DLD1 (cell line): ENCODE data around the gene STX16.

Experiments
- in situ Hi-C: cut with HindIII; loops from 2 replicates; pipeline ENCODE4 v1.10.0; 2017; ENCODE audit warnings: low sequenced_read_pairs

Gene STX16

DNA sequence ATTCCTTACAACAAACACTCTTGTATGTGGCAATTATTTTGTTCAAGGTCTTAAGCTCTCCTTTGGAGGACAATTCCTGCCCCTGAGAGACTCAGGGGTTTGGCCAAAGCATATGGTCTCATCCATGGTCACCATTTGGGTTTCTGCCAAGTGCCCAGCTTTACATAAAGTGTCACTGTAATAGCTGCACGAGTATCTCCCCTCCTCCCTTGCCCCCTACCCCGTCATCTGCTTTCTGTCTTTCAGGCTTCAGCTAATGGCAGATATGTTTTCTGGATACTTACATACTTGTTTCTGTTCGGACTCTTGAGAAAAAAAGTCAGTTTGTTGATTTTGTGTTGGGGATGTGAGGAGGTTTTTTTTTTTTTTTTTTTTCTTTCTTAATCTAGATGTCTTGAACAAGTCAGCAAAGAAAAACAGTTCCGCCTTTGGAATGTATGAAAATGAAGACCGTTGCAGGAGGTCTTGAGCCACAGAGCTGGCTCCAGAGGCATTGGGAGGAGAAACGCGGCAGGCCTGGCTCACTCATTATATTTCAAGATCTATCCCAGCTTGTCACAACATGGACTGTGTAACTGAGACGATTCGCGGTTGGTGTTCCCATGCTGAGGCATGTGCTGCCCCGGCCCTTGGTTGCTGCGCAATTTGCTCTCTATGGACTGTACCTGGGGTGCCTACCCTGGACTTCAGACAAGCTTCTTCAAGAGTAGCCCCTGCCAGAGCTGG is 32.6 kb upstream of the STX16 start:
- in situ Hi-C loops: no loop called here

DNA sequence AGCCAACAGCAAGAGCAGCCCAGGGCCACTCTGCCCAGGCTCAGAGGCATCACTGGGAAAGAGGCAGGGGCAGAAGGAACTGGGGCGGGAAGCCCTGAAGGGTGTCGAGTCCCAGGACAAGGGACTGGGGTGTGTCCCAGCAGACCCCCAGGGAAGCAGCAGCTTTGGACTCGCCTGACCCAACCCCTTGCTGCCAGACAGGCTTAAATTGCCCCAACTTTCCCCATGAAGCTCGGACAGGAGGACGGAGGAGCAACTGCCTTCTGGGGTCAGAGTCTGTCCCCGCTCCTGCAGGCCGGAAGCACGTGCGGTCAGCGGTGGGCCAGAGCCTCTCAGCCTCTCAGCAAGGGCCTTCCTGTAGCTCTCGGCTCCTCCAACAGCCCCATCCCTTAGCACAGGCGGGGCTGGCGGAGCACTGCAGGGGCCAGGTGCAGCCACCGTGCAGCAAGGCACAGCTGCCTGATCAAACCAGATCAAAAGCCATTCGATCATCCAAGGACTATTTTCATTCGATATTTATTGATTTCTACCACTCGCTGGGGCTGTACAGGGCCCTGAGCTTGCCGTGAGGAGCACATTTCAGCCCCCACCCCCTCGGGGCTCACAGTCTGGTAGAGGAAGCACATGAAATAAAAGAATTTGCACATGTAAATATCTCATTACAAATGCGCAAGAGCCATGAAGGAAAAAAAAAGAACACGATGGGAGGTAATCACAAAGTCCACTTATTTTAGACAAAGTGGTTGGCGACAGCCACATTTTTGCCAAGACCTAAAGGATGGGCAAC is 31.8 kb upstream of the STX16 start:
- in situ Hi-C loops: no loop called here

DNA sequence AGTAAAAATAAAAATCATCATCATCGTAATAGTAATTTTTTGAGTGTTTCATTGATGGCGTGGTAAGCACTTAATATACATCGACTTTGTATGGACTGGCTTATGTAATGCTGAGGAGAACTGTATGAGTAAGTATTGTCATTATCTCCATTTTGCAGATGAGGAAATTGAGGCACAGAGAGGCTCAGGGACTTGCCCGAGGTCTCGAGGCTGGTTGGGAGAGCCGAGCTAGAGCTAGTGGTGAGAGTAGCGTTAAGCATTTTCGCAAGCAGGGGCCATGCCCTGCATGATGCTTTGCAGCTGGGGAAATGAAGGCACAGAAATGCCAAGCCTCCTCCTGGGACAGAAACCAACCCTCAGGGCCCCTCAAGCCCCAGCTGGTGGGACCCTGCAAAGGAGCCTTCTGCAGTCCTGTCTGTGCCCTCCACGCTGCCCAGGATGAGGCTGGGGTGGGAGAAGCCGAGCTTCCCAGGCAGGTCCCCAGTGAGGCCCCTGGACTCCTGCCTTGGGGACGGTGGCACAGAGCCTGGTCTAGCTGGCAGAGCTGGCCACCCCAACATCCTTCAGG is 31.1 kb upstream of the STX16 start:
- in situ Hi-C loops: no loop called here

DNA sequence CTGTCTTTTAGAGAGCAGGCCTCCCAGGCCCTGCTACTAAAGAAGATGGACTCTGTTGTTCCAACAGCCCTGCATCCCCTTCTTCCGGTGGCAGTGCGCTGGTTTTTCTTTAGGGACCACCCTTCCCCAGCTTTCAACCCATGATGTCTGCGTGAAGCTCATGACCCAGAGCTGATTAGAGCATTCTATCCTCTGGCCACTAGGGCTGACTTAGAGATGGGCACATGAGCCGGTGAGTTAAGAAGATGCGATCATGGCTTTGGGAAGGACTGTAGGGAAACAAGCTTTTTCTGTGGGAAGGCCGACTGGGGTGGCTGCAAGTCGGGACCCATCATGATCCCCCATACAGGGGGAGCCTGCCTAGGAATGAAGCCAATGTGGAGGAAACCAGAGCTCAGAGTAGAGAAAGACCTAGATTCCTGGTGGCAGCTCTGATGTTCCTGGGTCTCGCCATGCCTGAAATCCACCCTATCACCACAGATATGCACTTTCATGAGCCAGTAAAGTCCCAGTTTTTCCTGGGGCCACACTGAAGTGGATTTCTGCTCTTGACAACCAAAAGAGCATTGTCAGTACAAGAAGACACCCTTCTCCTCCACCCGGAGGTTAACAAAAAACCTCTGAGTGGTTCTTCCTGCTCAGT is 29.1 kb upstream of the STX16 start:
- in situ Hi-C loops: no loop called here

DNA sequence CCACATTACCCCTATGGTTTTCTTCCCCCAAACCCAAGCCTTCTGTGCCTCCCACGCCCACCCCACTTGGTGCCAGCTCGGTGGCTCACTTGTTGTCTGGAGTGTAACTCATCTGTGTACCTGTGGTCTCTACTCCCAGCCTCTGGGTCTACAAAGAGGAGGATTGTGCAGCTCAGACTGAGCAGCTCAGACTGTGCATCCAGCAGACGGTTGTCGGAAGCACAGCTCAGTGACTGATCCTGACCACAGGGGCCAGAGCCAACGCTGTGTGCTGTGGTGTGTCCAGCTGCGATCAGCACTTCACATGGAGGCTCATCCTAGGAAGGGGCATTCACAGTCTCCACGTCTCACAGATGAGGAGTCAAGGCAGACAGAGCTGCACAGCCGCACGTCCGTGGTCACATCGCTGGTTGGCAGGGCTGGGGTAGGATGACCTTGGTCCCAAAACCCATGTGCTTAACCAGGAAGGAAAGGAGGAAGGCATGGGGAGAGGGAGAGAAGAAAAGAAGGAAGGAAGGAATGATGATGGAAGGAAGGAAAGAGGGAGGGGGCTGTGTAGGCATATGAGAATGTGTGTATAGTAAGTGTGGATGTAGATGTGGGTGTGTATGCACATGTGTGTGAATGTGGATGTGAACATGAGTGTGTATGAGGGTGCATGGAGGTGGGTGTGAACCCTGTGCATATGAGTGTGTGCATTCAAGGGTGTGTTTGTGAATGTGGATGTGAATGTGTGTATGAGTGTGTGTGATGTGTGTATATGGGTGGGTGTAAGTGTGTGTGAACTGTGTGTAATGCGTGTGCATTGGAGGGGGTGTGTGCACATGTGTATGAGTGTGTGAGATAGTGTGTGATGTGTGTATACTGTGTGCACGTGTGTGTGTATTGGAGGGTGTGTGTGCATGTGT is 28.2 kb upstream of the STX16 start:
- in situ Hi-C loops: no loop called here

DNA sequence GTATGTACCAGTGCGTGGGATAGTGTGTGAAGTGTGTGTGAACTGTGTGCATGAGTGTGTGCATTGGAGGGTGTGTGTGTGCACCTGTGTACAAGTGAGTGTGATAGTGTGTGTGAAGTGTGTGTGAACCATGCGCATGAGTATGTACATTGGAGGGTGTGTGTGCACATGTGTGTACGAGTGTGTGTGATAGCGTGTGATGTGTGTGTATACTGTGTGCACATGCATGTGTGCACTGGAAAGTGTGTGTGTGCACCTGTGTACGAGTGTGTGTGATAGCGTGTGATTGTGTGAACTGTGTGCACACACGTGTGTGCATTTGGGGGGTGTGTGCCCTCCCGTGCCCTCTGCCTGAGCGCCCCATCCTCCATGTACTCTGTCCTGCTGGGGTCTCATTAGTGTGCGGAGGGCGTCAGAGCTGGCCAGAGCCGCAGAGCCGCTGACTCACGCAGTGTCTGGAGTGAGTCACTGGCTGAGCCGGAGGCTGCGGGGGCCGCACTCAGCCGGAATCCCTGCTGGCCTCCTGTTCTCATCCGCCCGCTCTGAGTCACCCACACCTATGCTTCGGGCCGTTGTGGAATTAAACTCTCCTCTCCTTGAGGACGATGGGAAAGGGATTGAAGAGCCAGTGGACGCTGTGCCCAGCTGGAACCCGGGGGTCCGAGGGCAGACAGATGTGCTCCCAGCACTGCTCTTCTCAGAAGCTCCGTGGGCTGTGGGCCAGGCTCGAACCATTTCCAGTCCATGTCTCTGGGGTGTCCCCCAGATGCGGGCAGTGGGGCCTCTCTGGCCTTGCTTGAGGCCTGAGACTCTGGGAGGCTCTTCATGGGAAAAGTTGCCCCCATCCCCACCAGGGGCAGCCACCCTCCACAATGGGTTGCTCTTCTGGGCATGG is 27.3 kb upstream of the STX16 start:
- in situ Hi-C loops: no loop called here

DNA sequence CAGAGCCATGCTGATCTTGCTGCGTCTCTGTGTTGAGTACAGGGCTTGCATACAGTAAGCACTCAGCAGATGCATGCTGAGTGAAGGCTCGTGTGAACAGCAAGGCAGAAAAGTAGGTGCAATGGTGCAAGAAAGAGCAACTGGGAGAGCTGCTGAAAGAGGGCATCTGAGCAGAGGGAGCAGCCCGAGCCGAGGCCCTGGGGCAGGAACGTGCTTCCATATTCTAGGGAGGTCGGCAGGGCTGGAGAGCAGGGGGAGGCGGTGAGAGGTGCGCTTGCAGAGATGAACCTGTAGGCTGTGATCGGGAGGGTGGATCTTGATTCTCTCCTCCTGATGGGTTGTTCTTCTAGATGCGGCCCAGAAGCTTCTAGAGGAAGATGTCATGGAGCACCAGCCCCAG is 26.4 kb upstream of the STX16 start:
- in situ Hi-C loops: no loop called here

DNA sequence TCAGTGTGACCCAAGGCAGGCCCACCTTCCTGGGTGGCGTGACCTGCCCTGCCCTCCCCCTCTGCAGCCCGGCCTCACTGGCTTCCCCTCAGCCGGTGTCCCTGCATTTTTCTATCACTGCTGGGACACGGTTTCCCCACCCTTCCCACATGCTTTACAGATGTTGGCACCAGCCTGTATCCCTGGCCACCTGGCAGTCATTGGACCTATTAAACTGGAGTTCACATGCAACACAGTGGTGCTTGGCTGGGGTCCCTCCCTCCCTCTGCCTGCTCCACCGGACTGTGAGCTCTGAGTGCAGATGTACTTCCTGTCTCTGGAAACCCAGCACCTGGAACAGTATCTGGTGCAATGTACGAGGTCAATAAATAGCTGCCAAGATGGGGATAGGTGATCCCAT is 25.5 kb upstream of the STX16 start:
- in situ Hi-C loops: no loop called here

DNA sequence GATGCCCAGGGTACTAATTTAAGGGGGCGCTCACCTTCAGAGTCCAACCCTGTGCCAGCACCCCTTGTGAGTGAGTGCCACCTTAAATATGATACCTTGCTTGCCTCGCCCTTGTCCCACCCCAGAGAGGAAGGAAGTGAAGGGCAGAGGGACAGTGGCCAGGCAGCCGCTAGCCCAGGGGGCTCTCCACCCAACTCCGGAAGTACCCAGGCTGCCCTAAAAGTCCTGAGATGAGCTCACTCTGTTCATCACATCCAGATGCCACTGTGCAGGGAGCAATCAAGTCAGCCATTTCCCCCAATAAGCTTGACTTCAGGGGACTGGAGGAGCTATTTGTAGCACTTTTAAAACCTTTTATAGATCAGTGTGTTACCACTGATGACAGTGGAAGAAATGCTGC is 25.0 kb upstream of the STX16 start:
- in situ Hi-C loops: no loop called here

DNA sequence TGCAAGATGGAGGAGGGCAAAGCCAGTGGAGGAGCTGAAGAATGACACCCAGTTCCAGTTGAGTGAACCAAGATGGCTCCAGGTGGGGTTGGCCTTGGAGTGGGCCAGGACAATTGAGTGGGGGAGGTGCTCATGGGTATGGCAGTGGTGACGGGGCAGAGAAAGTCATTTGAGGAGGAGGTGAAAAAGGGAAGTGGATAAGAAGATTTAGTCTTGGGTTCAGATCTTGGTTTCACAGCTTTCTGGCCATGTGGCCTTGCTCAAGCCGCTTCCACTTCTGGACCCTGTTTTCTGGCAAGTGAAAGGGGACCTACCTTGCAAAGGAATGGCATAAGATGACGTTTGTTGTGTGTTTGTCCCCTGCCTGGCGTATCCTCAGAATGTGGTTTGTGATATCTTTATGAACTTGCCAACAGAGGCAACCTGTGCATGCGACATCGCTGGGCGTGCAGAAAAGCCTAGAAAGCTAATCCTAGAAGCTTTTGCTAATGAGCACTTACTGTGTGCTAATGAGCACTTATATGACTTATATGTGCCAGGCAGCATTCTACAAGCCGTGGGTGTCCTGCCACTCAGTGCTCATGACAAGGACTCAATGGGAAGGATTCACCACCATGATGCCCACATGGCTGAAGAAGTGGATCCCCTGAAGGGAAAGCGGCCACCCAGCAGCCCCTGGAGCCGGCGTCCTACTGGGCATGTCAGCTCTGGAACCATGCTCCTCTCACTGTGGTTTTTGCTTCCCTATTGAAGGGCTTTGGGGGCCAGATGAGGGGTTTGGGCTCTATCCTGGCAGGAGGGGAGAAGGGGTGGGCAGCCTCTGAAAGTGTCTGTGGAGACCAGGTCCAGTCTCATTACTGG is 23.6 kb upstream of the STX16 start:
- in situ Hi-C loops: no loop called here

DNA sequence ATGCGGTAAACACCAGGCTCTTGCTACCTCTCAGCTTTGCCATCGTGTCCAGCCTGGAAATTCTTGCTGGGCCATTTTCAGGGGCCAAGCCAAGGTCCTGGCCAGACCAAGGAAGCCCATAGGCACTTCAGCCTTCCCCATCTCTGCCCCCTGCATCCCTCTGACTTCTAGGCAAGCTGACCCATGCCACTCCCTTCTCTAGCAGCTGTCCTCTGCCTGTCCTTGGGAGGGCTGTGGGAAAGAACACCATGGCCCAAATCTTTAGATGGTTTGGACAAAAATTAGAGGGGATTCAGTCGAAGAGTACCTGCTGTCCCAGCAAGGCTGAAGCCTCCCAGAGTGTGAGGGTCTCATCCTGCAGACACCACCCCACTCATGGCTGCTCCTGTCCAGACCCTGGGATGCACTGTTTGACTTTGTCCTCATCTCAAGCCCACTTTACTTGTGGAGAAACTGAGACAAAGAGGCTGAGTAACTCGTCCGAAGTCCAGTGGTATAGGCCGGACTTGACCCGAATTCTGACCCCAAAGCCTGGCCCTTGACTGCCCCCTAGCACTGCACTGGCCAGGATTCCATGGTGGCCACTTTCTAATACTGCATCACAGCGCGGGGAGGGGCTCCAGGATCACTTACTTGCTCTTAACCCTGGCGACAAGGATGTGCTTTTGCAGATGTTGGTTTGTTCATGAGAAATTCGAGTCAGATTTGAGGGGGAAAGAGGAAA is 22.4 kb upstream of the STX16 start:
- in situ Hi-C loops: no loop called here

DNA sequence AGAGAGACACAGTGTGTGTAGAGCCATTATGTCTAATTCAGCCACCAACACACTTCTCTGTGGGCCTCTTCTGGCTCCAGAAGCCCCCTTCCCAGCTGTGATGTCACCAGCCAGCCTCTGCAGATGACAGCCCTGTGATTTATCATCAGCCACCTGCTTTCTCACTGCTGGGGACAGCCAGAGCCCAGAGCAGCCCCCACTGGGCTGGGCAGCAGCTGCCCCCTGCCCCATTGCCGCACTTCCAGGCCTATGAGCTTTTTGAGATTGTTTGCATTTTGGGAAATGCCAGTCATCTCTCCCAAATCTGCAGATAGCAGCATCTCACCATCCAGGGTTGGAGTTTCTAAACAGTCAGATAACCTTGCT is 21.9 kb upstream of the STX16 start:
- in situ Hi-C loops: no loop called here

DNA sequence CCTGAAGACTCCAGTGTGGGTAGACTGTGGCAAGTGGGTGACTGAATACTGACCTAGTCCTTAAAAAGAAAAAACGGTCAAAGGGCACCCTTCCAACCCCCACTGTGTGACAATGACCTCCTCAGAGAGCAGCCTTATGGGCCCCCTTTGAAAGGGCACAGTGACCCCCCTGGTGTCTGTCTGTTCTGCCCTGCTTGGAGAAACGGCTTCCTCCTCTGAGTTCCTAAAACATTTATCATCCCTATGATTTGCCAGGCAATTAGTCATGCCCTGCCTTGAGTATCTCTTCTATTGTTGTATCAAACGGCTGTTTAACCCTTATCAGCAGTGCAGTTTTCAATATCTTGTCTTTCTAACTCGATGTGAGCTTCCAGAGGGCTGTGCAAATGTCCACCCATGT is 21.0 kb upstream of the STX16 start:
- in situ Hi-C loops: no loop called here

DNA sequence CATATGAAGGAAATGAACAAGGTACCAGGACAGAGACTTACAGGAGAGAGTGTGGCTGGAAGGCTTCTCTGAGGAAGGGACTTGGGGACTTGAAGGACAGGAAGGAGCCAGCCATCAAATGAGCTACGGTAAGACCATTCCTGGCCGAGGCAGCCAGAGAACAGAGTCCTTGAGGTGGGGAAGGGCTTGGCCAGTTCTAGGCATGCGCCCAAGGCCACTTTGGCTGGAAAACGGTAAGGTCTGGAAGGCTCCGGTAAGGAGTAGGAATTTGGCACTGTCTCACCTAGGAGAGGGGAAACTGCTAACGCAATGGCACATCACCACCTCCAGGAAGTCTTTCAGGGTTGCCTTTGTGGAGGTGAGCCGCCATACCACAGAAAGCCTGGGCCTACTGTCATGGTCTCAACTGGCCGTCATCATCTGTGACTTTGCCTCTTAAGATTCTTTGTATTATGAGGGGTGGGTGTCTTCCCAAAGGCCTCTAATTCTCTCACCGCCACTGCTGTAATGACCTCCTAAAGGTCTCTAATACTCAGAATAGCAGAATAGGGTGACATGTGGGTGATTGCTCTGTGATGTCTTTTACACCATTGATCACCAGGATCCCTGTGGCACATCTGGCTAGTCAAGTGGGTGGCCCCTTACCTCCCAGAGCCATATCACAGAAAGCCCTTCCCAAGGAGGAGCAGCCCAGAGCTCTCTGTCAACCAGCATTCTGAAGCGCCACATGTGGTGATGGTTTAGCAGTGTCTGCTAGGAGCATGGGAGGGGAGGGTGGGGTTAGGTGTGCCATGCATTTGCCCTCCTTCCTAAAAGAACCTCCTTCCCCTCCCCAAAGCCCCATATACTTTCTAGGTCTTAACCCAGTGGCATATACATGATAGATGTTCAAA is 17.7 kb upstream of the STX16 start:
- in situ Hi-C loops: no loop called here

DNA sequence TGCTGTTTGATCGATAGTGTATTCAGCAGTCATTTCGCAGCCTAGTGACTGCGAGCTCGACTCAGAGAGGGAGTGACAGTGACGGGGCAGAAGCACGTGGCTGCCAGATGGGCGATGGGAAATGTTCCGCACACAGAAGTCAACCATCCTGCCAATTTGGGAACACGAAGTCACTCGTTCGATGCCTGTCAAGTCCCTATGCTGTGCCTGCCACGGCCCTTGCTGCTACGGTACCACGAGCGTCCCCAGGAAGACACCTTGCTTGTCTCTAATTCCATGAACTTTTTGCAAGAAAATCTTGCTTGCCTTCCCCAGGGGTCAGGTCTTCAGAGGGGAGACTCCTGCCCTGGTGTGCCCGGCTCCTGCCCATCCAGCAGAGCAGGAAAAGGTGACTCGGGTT is 17.0 kb upstream of the STX16 start:
- in situ Hi-C loops: no loop called here

DNA sequence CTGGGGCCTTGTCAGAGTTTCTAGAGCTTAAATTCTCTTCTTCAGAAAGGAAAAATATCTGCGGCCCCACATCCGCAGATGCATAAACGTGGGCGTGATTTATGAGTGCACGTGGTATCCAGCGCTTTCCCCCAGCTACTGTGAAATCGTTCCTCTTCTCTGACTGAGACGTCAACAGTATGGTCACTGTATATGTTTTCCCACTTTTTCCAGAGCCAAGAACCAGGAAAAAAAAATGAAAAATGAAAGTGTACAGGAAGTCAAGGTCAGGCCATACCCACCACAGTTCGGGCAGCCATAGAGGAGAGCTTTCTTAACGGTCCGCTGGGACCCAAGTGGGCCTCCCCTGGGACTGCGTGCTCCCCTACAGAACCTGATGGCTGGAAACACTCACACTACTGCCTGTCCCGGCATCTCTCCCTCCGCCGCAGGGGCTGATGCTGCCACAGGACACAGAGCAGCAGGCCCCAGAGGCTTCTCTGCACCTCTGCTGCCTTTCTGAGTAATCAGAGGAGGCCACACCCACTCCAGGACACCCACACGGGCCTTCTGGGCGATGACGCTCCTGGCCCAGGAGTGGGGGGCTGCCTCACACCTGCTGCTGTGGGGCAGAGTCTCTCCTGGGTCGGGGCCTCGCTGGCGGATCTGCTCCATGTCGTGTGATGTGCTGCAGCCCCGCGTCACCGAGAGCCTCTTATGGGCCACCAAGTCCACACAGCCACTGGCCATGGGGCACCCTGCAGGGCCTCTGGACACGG is 16.4 kb upstream of the STX16 start:
- in situ Hi-C loops: no loop called here

DNA sequence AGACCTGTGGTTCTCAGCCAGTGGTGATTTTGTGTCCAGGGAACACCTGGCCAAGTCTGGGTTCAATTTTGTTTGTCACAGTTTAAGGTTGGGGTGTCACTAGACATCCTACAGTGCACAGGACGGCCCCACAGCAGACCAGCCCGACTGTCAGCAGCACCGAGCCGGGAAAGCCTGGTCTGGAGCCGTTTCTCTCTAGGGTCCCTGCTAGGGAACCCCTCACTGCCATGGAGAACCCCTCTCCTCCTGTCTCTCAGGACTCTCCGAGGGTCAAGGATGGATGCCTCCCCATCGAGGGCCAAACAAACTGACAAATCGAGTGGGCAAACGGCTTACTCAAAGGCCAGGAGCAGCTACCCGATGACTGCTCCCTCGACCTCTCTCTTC is 15.8 kb upstream of the STX16 start:
- in situ Hi-C loops: no loop called here
